IPS DF 4.7 (cell line): ENCODE results near the gene TXNDC2.
A peak's percentile ranks its signal among the peaks of the same experiment; 100 is the strongest.
"Not testable (repeated sequence)": the region's sequence is repeated elsewhere in the genome, so short reads cannot be mapped to it uniquely, and the experiment has no call there.

Experiments used
- DNase-seq: peaks from one replicate; pipeline ENCODE4 v3.0.0-alpha.2; 2013; ENCODE audit warnings: low spot score; ENCODE audit errors: extremely low read depth

Gene TXNDC2

GRCh38 chr18:9885170-9886004 is at the start of gene TXNDC2:
TSS of gene TXNDC2 (plus strand) at chr18:9885973. CDS start at chr18:9886681, 708 bp downstream.
- no peak for DNase-seq

GRCh38 chr18:9838144-9838877 is 47.5 kb upstream of the TXNDC2 start:
- DNase-seq: peak; percentile 38

- no peak for DNase-seq
Measured at GRCh38 chr18:9839211-9839610, 46.6 kb upstream of the TXNDC2 start.

- DNase-seq: no peak
Measured at GRCh38 chr18:9839853-9840252, 45.9 kb upstream of the TXNDC2 start.

- no peak for DNase-seq
Measured at GRCh38 chr18:9841752-9842151, 44.0 kb upstream of the TXNDC2 start.

GRCh38 chr18:9842448-9842847 is 43.3 kb upstream of the TXNDC2 start:
- no peak for DNase-seq

GRCh38 chr18:9845256-9845655 is 40.5 kb upstream of the TXNDC2 start:
- no peak for DNase-seq

GRCh38 chr18:9846162-9846925 is 39.4 kb upstream of the TXNDC2 start:
- no peak for DNase-seq

- no peak for DNase-seq
Measured at GRCh38 chr18:9848170-9848879, 37.4 kb upstream of the TXNDC2 start.

- DNase-seq: no peak
Measured at GRCh38 chr18:9849407-9850283, 36.1 kb upstream of the TXNDC2 start.

GRCh38 chr18:9850309-9850708 is 35.5 kb upstream of the TXNDC2 start:
- no peak for DNase-seq

GRCh38 chr18:9851511-9851910 is 34.3 kb upstream of the TXNDC2 start:
- DNase-seq: no peak

- DNase-seq: no peak
Measured at GRCh38 chr18:9852266-9853081, 33.3 kb upstream of the TXNDC2 start.

- DNase-seq: no peak
Measured at GRCh38 chr18:9854801-9855676, 30.7 kb upstream of the TXNDC2 start.

- DNase-seq: no peak
Measured at GRCh38 chr18:9855681-9856080, 30.1 kb upstream of the TXNDC2 start.

- DNase-seq: no peak
Measured at GRCh38 chr18:9856092-9856491, 29.7 kb upstream of the TXNDC2 start.

- not testable (repeated sequence) for DNase-seq
Measured at GRCh38 chr18:9857479-9857998, 28.2 kb upstream of the TXNDC2 start.

GRCh38 chr18:9858642-9859041 is 27.1 kb upstream of the TXNDC2 start:
- no peak for DNase-seq
